ENCODE data around the gene PRICKLE4.

Gene PRICKLE4

DNA sequence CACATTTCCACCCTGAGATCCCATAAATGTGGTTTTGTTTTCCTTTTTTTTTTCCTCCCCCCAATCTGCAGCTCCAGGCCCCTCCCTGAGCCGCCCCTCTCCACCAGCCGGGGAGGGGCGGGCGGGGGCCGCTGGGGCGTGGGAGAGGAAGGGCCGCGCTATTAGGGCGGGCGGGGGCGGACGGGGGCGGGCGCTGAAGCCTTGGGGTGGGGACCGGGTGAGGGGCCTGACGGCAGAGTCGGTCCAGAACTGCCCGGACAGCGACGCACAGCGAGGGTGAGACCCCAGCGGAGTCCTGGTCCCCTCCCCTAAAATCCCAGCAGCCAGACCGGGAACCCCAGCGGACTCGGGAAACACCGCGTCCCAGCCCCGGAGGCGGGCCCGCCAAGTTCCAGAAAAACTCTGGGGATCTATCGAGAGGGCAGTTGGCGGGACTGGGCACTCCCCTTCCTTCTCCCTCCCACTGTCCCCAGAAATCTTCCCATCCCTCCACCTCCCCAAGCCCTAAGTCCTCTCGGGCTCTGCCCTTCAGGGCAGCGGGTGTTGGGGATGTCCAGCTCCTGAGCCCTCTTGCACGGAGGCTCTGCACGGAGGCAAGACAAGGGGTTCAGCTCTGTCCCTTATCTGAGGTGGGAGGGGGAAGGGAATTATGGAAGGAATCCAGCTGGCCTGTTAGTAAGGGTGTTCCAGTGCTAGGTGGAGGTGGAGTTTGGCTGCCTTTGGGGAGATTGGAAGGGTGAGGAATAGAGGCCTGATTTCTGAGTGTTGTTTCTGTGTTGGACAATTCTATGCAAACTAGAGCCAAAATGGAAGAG is at the start of gene PRICKLE4:
TSS of gene PRICKLE4 (plus strand) at position 232 of the 815 bp plus-strand sequence. CDS start 2,692 bp downstream, outside the sequence.
- DNase-seq: no peak

DNA sequence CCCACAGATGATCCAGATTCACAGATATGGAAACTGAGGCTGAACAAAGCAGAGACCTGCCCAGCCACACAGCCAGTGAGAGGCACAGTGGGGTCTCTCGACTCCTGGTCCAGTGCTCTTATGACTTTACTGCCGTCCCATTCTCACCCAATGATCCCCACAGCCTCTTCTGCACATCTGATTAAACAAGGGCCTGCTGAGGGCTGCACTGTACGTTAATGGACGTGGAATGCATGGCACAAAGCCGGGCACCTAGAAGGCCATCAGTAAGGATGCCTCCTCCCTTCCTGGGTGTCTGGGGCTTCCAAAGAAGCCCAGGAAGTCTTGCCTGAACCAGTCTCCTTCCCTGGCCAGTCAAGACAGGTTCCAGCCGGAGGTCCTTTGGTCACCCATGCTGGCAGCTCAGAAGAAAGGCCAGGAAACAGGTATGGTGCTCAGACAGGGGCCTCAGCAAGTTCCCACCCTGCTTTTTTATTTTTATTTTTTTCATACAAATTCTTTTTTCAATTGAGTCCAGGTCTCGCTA is 49.0 kb upstream of the PRICKLE4 start:
- DNase-seq: no peak

DNA sequence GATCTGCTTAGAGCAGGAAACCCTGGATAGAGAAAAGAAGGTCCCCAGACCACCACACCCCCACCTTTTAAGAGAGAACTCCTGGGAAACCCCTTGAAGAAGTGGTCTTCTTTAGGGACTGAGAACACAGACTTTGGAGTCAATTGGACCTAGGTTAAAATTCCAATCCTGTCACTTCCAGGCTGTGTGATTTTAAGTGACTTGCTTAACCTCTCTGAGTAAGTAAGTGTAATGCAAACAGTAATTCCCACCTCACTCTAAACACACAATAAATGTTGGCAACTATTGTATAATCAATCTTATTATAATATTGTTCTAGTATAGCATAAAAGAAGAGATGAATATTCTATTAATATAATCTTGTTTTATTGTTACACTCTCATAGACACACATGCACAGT is 48.4 kb upstream of the PRICKLE4 start:
- no peak for DNase-seq

GRCh38 chr6:41732591-41733359 is 47.8 kb upstream of the PRICKLE4 start:
- no peak for DNase-seq

DNA sequence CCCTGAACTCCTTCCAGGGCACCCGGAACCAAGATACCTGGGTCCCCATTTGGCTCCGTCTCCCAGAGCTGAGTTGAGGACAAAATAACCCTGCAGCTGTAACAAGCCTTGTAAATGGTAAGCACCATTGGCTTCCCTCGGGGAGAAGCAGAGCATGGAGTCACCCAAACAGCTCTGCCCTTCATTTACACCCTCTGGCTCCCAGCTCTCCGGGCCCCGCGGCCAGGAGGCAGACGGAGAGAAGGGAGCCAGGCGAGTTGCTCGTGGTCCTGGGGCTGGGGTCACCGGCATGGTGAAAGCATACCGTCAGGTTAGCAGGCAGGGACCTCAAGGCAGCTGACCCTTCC is 47.2 kb upstream of the PRICKLE4 start:
- DNase-seq: no peak

- DNase-seq: peak; percentile 45
These were observed 46.6 kb upstream of the PRICKLE4 start for GRCh38 chr6:41733707-41734665.

GRCh38 chr6:41734666-41735426 is 45.7 kb upstream of the PRICKLE4 start:
- DNase-seq: no peak

DNA sequence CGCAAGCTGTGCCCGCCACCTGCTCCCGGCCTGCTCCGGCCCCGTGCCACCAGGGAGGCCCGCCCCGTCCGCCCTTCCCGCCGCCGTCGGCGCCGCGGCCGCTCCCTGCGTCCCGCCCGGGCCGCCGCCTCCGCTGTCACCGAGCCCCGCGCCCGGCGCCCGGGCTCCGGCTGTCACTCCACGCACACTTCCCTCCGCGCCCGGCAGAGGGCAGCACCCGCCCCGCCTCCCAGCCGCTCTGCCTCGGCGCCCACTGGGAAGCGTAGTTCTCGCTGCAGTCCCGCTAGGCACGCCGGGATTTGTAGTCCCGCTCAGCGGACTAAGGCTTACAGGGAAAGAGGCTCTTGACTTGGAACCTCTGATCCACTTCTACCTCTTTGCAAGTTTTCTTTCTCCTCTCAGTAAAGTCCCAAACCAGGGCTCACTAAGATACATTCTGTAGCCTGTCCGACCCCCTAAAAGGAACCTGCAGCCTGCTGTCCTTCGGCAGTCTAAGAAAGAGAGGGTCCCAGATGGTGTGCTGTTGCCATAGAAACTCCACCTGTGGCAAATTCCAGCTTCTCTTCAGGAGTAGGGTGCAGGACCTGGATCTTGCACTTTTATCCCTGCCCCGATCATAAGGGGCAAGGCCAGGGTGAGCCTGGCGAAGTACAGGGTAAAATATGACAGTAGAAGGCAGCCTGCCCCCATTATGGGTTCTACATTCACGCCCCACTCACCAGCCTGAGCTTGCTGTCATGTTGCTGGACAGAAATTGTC is 45.0 kb upstream of the PRICKLE4 start, which contains the start of gene TFEB:
TSS of gene TFEB (minus strand) at position 182 of the 759 bp plus-strand sequence. CDS start 44,395 bp downstream, outside the sequence.
- DNase-seq: peak; percentile 64

- no peak for DNase-seq
These were observed 44.3 kb upstream of the PRICKLE4 start for GRCh38 chr6:41736186-41736733.

DNA sequence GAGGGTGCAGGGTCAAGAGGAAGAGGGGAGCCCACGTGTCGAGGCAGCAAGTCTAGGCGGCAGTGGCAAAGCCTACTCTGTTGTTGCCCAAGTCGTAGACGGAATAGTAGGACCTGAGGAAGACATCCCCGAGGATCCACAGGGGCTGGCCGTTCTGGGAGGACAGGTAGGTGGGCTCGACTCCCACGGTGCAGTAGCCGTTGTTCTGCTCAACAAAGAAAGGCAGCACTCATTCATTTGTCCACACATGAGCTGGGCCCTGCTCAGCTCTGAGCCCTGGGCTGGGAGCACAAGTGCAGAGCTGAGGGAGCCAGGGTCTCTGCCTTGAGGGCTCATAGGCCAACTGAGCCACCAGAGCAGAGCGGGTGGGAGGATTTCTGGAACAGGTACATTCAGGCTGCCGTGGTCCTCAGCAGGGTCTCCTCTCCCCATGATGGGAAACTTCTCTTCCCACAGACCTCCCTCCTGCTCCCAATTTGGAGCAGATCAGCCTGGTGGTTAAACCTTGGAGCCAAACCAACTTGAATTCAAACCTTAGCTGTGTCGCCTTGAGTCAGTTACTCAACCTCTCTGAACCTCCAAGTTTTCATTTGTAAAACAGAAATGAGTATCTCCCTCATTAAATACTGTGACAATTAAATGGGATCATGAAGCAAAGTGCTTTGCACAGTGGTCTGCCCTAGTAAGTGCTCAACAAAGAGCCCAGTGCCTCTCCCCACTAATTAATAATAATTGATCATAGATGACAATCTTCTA is 43.6 kb upstream of the PRICKLE4 start:
- DNase-seq: no peak

GRCh38 chr6:41737591-41738130 is 42.9 kb upstream of the PRICKLE4 start:
- DNase-seq: no peak

DNA sequence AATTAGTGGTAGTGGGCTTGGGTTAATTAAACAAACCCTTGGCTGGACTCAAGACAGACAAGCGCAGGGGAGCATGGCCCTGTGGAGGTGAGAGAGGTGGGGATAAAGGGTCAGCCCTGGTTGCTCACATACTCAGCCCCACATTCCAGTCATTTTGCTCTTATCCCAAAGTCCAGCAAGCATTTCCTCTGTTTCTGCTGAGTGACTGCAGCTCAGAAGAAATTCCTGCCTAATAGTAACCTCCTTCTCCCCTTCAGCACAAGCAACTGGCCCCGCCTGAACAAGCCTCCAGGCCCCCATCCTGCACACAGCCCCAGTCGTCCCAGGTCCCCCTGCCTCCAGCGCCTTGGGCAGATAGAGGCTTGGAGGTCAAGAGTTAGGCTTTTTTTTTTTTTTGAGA is 41.5 kb upstream of the PRICKLE4 start:
- no peak for DNase-seq

- DNase-seq: no peak
These were observed 40.0 kb upstream of the PRICKLE4 start for GRCh38 chr6:41740366-41741162.

- no peak for DNase-seq
These were observed 38.7 kb upstream of the PRICKLE4 start for GRCh38 chr6:41741625-41742490.

DNA sequence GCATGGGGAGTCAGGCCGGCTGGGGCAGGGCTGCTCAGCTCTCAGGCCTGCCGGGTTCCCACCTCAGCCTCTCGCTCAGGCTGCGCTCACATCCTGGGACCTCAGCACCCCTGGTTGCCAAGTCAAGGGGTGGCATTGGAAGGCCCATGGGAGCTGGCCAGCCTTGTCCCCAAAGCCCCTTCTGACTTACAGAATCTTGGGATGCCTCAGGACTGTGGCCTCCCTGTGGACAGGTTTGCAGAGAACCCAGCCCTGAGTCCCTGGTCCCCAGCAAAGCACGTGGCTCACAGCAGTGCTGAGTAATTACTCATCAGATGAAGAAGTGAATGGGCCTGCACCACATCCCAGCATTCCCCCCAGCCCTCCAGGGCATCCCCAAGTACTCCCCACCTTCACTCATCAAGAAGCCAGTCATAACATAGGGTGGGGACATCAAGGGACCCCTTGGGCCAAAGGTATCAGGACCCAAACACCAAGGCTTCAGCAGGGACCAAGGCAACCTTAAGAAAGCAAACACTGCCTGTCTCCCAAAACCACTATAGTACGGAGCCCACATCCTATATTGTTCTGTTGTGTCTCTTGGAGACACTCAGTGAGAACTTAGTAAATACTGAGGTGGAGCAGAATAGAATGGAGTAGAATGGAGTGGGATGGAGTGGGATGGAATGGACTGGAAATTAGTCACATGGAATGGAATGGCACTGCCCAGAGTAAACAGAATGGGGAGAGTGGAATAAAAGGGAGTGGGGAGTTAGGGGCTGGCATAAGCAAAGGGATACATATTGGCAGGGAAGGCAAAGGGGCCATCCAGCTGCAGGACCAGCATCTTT is 37.0 kb upstream of the PRICKLE4 start:
- no peak for DNase-seq

DNA sequence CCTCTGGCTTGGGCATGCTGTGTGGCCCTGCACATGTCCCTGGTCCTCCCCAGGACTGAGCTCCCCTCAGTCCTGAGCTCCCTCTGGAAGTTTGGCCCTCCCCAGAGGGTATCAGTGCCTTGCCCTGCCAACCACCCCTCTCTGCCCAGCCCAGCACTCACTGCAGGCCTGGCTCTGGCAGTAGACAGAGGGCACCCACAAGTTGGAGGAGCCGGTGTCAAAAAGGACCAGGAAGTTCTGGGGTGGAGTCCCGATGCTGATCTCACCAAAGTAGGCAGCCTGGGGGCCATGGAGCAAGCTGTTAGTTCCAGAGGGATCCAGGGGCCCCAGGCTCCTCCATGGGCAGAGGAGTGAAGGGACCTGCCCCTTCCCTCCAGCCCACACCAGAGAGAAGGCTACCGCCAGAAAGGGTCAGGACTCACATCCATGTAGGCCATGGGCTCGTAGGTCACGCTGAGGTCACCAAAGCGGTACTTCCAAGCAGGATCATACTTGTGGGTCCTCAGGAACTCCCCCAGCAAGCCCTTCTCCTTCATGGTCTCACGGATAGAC is 36.3 kb upstream of the PRICKLE4 start:
- DNase-seq: no peak

- no peak for DNase-seq
These were observed 34.5 kb upstream of the PRICKLE4 start for GRCh38 chr6:41746107-41746506.
